Hindlimb muscle (tissue), 1 donor: ENCODE data around the gene IFFO2. TPM values are rescaled to one million over a fixed set of nuclear protein-coding genes. Genes with fewer than 3 reads are reported as not detected.

Source experiments
- DNase-seq: peaks from one replicate; pipeline ENCODE4 v3.0.0-alpha.2; 2013
- polyA plus RNA-seq: library from polyadenylated mRNA; unstranded; fragments of 120-200 nt; gene quantifications from one replicate; pipeline ENCODE4 v1.2.1, GENCODE V29; 2013; ENCODE audit not compliant: insufficient read length

The IFFO2 gene
- polyA plus RNA-seq, 1 donor: 6.2 TPM

GRCh38 chr1:18970762-18971161 is 14.3 kb upstream of the IFFO2 start:
- DNase-seq: no peak

DNA sequence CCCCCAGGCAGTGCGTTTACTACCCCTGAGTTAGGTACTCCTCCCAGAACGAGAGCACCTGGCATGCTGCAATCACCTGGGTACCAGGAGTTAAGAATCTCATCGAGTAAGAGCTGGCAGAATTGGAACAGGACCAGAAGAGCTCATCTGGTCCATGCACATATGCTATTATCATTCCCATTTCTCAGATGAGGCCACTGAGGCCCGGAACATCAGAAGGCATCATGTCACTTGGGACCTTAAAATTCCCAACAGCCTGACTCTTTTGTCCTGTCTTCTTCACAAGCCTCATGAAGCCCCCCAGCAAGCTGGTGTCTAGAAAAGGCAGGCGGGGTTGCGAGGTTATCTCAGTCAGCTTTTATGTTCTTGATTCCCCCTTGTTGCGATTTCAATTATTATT is 13.9 kb upstream of the IFFO2 start:
- DNase-seq: no peak

- no peak for DNase-seq
Observed at GRCh38 chr1:18967066-18967690, 10.7 kb upstream of the IFFO2 start.

DNA sequence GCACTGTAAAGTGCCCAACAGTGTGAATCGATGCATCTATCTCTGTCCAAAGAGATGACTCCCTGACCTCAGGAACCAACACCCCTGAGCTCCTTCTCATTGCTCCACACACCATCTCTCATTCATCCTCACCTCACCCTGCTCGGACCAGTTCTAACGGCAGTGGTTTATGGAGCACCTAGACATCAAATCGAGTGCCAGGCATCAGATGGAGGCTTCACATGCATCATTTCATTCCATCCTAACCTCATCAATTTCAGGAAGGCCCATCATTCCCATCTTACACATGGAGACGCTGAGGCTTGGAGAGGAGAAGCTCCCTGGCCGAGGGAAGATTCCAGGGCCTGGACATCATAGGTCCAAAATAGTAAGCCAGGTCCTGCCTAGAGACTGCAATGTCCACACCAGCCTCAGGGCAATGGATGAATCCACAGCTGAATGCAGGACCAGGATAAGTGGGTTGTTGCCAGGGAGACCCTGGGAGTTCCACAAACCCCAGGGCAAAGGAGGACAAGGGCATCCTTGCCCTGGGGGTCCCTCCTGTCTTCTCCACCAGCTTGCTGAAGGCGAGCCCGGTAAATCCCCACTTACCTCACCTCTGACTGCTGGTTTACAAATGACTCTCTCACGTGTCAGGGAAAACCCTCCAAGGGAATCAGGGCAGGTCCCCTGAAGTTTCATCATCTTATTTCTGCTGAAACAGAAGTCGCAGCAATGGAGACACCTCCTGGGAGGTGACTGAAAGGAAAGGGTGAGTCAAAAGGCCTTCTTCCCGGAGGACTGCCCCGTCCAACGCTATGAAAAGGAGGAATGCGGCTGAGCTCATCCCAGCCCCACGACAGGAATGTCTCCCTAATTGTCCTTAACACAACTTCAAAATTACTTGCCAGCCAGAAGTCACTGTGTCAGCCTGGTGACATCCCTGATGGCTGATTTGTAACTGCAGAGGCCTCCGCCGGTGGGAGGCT is 9.0 kb upstream of the IFFO2 start:
- DNase-seq: no peak

- no peak for DNase-seq
Observed at GRCh38 chr1:18963968-18964367, 7.5 kb upstream of the IFFO2 start.

- DNase-seq: no peak
Observed at GRCh38 chr1:18962855-18963737, 6.6 kb upstream of the IFFO2 start.

- DNase-seq: no peak
Observed at GRCh38 chr1:18962121-18962721, 5.7 kb upstream of the IFFO2 start.

GRCh38 chr1:18960821-18961220 is 4.3 kb upstream of the IFFO2 start:
- no peak for DNase-seq

DNA sequence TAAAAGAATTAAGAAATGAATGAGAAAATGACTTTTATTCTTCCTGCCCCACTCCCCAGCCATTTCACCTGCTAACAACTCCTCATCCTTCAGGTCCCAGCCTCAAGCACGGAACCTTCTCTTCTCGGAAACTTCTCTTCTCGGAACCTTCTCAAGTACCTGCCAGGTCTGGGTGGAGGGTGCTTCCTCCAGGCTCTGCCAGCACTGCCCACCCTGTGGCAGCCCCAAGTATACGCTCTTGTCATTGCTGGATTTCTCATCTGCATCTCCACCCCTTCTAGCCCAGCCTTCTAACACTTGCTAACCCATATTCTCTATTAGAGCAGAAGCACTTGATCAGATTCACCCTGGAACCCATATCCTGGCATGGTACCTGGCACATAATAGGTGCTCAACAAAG is 3.9 kb upstream of the IFFO2 start:
- no peak for DNase-seq

GRCh38 chr1:18959591-18959990 is 3.1 kb upstream of the IFFO2 start:
- no peak for DNase-seq

GRCh38 chr1:18957532-18958300 is 1.2 kb upstream of the IFFO2 start:
- no peak for DNase-seq

GRCh38 chr1:18957136-18957521 is 653 bp upstream of the IFFO2 start:
- no peak for DNase-seq

DNA sequence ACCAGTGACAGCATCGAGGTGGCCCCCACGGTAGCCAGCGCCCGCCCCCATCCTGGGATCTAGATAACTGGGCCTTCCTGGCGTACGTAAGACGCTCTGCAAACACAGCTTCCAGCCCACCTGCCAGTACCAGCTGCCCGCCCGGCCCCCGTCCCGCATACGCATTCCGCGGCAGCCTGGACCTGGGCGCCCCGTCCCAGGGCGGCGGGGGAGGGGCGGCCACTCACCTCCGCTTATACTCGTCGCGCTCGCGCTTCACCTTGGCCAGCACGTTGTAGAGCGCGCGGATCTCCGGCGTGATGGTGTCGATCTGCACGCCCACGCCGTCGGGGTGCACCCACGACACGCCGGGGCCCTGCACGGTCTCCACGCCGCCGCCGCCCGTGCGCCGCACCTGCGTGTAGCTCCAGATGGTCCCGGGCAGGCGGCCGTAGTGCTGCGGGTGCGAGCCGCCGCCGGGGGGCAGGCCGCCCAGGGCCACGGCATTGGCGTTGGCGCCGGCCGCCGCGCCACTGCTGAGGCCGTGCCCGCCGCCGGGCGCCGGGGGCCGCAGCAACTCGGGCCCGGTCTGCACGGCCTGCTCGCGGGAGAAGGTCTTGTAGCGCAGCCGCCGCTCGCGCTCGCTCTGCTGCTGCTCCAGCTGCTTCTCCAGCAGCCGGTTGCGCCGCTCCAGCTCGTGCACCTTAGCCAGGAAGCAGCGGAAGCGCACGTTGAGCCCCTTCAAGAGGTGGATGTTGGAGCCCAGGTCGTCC is 859 bp downstream of the IFFO2 start:
- no peak for DNase-seq

- no peak for DNase-seq
Observed at GRCh38 chr1:18955131-18955440, 1.4 kb downstream of the IFFO2 start.

DNA sequence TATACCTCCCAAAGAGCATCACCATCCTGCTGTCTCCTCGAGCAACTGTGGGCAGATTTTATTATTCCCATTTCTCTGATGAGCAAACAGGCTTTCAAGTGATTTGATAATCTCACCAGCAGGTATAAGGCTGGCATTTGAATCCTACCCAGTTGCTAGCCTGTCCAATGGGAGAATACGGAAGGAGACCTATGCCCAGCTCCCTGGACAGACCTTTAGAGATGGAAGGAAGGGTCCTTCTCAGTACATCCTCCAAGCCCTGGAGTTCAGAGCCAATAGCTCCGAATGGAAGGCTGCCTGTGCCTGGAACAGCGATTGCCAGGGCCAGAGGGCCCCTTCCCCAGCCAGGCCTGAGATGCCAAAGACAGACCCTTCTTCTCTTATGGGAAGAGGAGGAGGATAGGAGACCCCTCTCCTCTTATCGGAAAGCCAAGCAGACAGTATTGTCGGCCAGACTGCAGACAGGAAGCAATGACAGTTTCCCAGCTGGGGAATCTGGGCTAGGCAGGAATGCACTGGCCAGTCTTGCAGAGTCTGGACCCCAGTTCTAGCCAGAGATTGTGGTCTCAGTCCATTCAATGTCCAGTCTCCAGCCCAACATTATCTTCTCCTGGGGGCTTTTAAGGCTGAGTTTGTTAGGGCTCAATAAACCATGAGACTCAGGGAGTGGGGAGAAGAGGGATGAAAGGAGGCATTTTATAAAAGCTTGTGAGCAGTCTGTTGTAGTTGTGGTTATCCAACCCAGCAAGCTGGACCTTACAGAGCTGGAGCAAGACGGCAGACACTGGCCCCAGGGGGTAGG is 2.0 kb downstream of the IFFO2 start:
- no peak for DNase-seq

DNA sequence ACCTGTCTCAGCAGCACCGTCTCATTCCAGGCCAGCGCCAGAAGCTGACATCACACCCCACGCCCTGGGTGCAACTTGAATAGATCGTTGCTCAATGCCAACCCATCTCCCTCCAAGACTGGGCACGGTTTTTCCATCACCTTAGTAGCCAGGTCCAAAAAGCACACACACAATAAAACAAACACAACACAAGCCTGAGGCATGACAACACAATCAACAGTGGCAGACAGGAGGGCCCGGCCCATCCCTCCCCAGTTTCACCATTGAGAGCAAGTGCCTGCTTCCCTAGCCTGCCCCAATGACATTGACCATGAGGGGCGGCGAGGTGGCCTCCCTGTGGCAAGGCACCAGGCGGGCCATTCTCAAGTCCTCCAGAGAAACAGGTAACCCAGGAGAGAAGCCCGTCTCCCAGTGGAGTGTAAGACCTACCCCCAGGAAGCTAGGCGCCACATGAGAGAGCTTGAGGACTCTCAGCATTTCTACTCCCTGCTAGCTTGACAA is 2.7 kb downstream of the IFFO2 start:
- no peak for DNase-seq

DNA sequence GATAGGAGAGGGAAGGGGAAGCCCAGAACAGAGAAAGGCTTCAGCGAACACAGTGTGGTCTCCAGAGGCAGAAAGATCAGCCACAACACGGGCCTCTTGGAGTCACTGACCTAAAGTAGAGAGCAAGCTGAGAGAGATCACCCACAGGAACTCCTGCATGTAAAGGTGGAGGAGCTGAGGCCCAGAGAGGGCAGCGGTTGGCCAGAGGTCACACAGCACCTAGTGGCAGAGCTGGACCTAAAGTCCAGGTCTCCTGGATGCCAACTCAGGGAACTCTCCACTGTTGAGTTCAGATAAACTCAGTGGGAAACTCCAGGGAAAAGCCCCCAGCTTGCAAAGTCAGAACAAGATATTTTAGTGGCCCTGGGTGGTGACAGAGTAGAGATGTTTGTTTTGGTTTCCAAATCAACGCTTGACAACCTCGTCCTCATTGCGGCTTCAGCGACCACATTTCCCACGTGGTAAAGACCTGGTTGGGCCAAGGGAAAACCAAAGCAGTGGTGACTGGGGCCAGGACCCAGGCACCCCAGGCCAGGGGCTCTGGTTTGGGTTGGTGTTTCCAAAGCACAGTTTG is 4.6 kb downstream of the IFFO2 start:
- no peak for DNase-seq

DNA sequence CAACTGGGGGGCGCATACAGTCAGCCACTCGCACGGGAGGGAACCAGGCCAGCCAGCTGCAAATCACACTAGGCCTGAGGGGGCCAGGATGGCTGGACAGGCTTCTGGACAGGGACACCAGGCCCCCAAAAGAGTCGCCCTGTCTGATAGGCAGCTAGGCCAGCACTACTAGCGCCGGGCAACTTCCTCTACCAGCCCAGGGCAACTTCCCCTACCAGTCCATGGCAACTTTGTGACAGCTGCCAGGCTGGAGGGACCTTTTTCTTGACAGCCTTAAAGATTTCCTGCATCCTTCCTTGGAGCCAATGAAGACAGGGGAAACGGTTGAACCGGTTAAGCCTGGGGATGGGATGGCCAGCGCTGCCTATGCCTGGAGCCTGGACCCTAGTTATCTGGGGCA is 5.1 kb downstream of the IFFO2 start:
- DNase-seq: no peak

- DNase-seq: no peak
Observed at GRCh38 chr1:18950401-18951026, 6.0 kb downstream of the IFFO2 start.
